Panc1 (cell line): ENCODE results near the gene WNK4. TPM values are rescaled to one million over a fixed set of nuclear protein-coding genes. Genes with fewer than 3 reads are reported as not detected.

Source experiments
- ATAC-seq: fragments of 200-7000 bp; cut with Tn5 transposase; 2 replicates; pipeline ENCODE4 v1.9.1; 2020; ENCODE audit warnings: mild to moderate bottlenecking, moderate library complexity
- BruUV-seq: library from RNA; stranded (reverse); fragments of 400-500 nt; replicated peaks from 2 replicates; lab custom pipeline; 2021; lab: Mats Ljungman, UMichigan
- CTCF ChIA-PET: fragments of 300-600 bp; sonication (Branson Sonifier 250); formaldehyde crosslinking; loops from one replicate; lab custom pipeline; 2022; ENCODE audit warnings: antibody characterized with exemption; lab: Charles Lee
- POLR2A ChIA-PET: fragments of 300-600 bp; sonication (Branson Sonifier 250); formaldehyde crosslinking; loops from one replicate; lab custom pipeline; 2022; ENCODE audit warnings: antibody characterized with exemption; lab: Charles Lee
- DNase-seq: peaks from one replicate; pipeline ENCODE4 v3.0.0-alpha.2; 2010; ENCODE audit warnings: low read depth, low spot score
- H3K27ac ChIP-seq: 2 replicates; pipeline ENCODE4 v1.5.1; 2011; ENCODE audit warnings: mild to moderate bottlenecking, low read length, inconsistent platforms
- H3K27me3 ChIP-seq: fragments of 200-500 bp; sonication (Bioruptor generic); 2 replicates; pipeline ENCODE4 v1.6.0; 2014; ENCODE audit warnings: low read length, inconsistent platforms; ENCODE audit not compliant: control insufficient read depth, insufficient read depth
- H3K36me3 ChIP-seq: fragments of 200-500 bp; sonication (Bioruptor generic); 2 replicates; pipeline ENCODE4 v1.5.1; 2014; ENCODE audit warnings: inconsistent platforms, mild to moderate bottlenecking, low read length, moderate library complexity; ENCODE audit not compliant: control insufficient read depth, insufficient read depth
- H3K4me1 ChIP-seq: 2 replicates; pipeline ENCODE4 v1.5.1; 2011; ENCODE audit warnings: inconsistent platforms, mild to moderate bottlenecking, low read length, moderate library complexity; ENCODE audit not compliant: control insufficient read depth, insufficient read depth
- H3K4me3 ChIP-seq, 2 experiments: 2 replicates each; pipeline ENCODE4 v1.5.1; 2011 to 2012; ENCODE audit warnings: low read depth in 2 of 2, low read length in 2 of 2, mild to moderate bottlenecking in 2 of 2, inconsistent platforms in 1 of 2, moderate library complexity in 1 of 2
- H3K9me3 ChIP-seq: fragments of 200-500 bp; sonication (Bioruptor generic); 2 replicates; pipeline ENCODE4 v1.5.1; 2014; ENCODE audit warnings: low read depth, mild to moderate bottlenecking, inconsistent platforms, low read length, moderate library complexity; ENCODE audit not compliant: control insufficient read depth, insufficient read depth
- CTCF ChIP-seq: fragments of 450-650 bp; IDR thresholded peaks from 2 replicates; pipeline ENCODE4 v1.5.1; 2017; ENCODE audit warnings: mild to moderate bottlenecking
- POLR2AphosphoS5 ChIP-seq: IDR thresholded peaks from 2 replicates; pipeline ENCODE4 v1.6.1; 2012; ENCODE audit warnings: mild to moderate bottlenecking, low read depth, low read length, moderate library complexity
- REST ChIP-seq, 2 experiments: IDR thresholded peaks; 2 replicates each; pipeline ENCODE4 v1.6.1; 2011 to 2012; ENCODE audit warnings: low read depth in 2 of 2, control low read depth in 1 of 2, low read length in 1 of 2, mild to moderate bottlenecking in 1 of 2, moderate library complexity in 1 of 2; ENCODE audit not compliant: insufficient read depth in 1 of 2
- SIN3A ChIP-seq: IDR thresholded peaks from 2 replicates; pipeline ENCODE4 v1.6.1; 2012; ENCODE audit warnings: low read depth, mild to moderate bottlenecking, low read length, moderate library complexity, borderline replicate concordance; ENCODE audit not compliant: insufficient read depth
- TCF7L2 ChIP-seq: IDR thresholded peaks from 2 replicates; pipeline ENCODE4 v1.6.1; 2011; ENCODE audit warnings: mild to moderate bottlenecking, low read depth, low read length, inconsistent platforms
- in situ Hi-C: cut with HindIII; loops from 2 replicates; pipeline ENCODE4 v1.10.0; 2016; ENCODE audit warnings: low sequenced_read_pairs, low pct_unique_long_range_greater_than_20kb
- intact Hi-C: fragments of 100-400 bp; cut with micrococcal nuclease; formaldehyde crosslinking; loops from one replicate; pipeline ENCODE4 v1.10.0; 2022; ENCODE audit not compliant: unreplicated experiment
- total RNA-seq: library from RNA; stranded (reverse); gene quantifications from one replicate; pipeline ENCODE4 v1.2.1, GENCODE V29; 2021; ENCODE audit not compliant: unreplicated experiment

Gene WNK4
- total RNA-seq, 1 experiment from 2014 or later = 3.5 TPM

- ATAC-seq (no peak), DNase-seq (no peak)
- in situ Hi-C loops = no loop called here
- Histone ChIP-seq H3K27ac (no peak overlapping the region), H3K9me3 (no peaks in the 10 kb centered on the region), H3K36me3 (no peaks in the 10 kb centered on the region), H3K4me3 (no peak overlapping the region), H3K4me1 (peaks cover 6% of the 10 kb centered on the region), H3K27me3 (no peaks in the 10 kb centered on the region)
- TF ChIP-seq SIN3A = no peak
- TF ChIP-seq TCF7L2 = no peak
- TF ChIP-seq REST (IDR thresholded peaks at IDR 0.05; ENCODE audit: insufficient read depth in 1 of 2, low read depth in 2 of 2, low read length in 1 of 2) = no peak
- no peak for TF ChIP-seq POLR2AphosphoS5
- TF ChIP-seq CTCF = no peak
- intact Hi-C loops = no loop called here
- BruUV-seq = no TSS peak
- CTCF ChIA-PET = no interaction called here
- POLR2A ChIA-PET = no interaction called here
These were observed 14.7 kb downstream of the WNK4 start for GRCh38 chr17:42795061-42795460.

- peaks cover 6% of the 10 kb centered on the region for H3K4me1 ChIP-seq
These were observed 15.1 kb downstream of the WNK4 start for GRCh38 chr17:42795465-42795864.

More at GRCh38 chr17:42795465-42795864, 15.1 kb downstream of the WNK4 start:
- TF ChIP-seq SIN3A = no peak
- no peak for TF ChIP-seq CTCF
- no peak for TF ChIP-seq REST (IDR thresholded peaks at IDR 0.05; ENCODE audit: insufficient read depth in 1 of 2, low read depth in 2 of 2, low read length in 1 of 2)
- TF ChIP-seq TCF7L2 = no peak
- no peak for TF ChIP-seq POLR2AphosphoS5
- DNase-seq (no peak), ATAC-seq (no peak)
- H3K9me3 ChIP-seq = no peaks in the 10 kb centered on the region
- no peaks in the 10 kb centered on the region for H3K27me3 ChIP-seq
- H3K4me3 ChIP-seq = no peak overlapping the region
- intact Hi-C loops (no loop called here), in situ Hi-C loops (no loop called here)
- no TSS peak for BruUV-seq
- no peak overlapping the region for H3K27ac ChIP-seq
- ChIA-PET POLR2A (no interaction called here), CTCF (no interaction called here)
- no peaks in the 10 kb centered on the region for H3K36me3 ChIP-seq
